Measurements from ENCODE around the gene SMYD3.
"Not testable (repeated sequence)": the region's sequence is repeated elsewhere in the genome, so short reads cannot be mapped to it uniquely, and the experiment has no call there.

SMYD3 gene

GRCh38 chr1:245942856-245943255 is 564.2 kb downstream of the SMYD3 start:
- Histone ChIP-seq H3K4me2 (ENCODE audit: low read depth, low read length, poor library complexity, severe bottlenecking) (no peak overlapping the region), H3K79me2 (ENCODE audit: insufficient read depth, low read length) (no peaks in the 10 kb centered on the region), H3K36me3 (ENCODE audit: insufficient read depth, low read length) (no peaks in the 10 kb centered on the region), H3F3A (ENCODE audit: low read depth) (no peaks in the 10 kb centered on the region), H3K4me1 (ENCODE audit: insufficient read depth, low read length, poor library complexity, severe bottlenecking) (peaks cover 7% of the 10 kb centered on the region), H3K4me3 (ENCODE audit: low read length, poor library complexity, severe bottlenecking) (no peak overlapping the region), H3K9ac (ENCODE audit: low read depth, low read length, poor library complexity, severe bottlenecking) (no peak overlapping the region), H2AFZ (ENCODE audit: low read length) (no peak overlapping the region), H3K9me2 (replicated peaks; ENCODE audit: low read depth, low read length) (no peaks in the 10 kb centered on the region), H3K27me3 (ENCODE audit: insufficient read depth, low read length, poor library complexity, severe bottlenecking) (no peaks in the 10 kb centered on the region), H3K9me3 (ENCODE audit: insufficient read depth, low read depth, low read length) (0 out of 2 replicates have a peak, but pooled peaks cover 3% of the 10 kb centered on the region), H4K20me1 (ENCODE audit: insufficient read depth, low read length, poor library complexity, severe bottlenecking) (no peaks in the 10 kb centered on the region)
- TF ChIP-seq CTCF (conservative IDR thresholded peaks at IDR 0.05; ENCODE audit: low read length) = no peak
- no peak for TF ChIP-seq EZH2phosphoT487 (IDR thresholded peaks at IDR 0.05; ENCODE audit: borderline replicate concordance)

- not testable (repeated sequence) for H3K4me2 ChIP-seq (ENCODE audit: low read depth, low read length, poor library complexity, severe bottlenecking); H3K9ac ChIP-seq (ENCODE audit: low read depth, low read length, poor library complexity, severe bottlenecking); H3K9me3 ChIP-seq (ENCODE audit: insufficient read depth, low read depth, low read length); H3K27me3 ChIP-seq (ENCODE audit: insufficient read depth, low read length, poor library complexity, severe bottlenecking); H3K4me1 ChIP-seq (ENCODE audit: insufficient read depth, low read length, poor library complexity, severe bottlenecking); H4K20me1 ChIP-seq (ENCODE audit: insufficient read depth, low read length, poor library complexity, severe bottlenecking); H3K79me2 ChIP-seq (ENCODE audit: insufficient read depth, low read length); H2AFZ ChIP-seq (ENCODE audit: low read length); H3F3A ChIP-seq (ENCODE audit: low read depth); H3K9me2 ChIP-seq (replicated peaks; ENCODE audit: low read depth, low read length); H3K4me3 ChIP-seq (ENCODE audit: low read length, poor library complexity, severe bottlenecking); H3K36me3 ChIP-seq (ENCODE audit: insufficient read depth, low read length)
Observed at GRCh38 chr1:245941771-245942170, 565.3 kb downstream of the SMYD3 start.

- Histone ChIP-seq H3K27me3 (ENCODE audit: insufficient read depth, low read length, poor library complexity, severe bottlenecking) (no peaks in the 10 kb centered on the region), H4K20me1 (ENCODE audit: insufficient read depth, low read length, poor library complexity, severe bottlenecking) (no peaks in the 10 kb centered on the region), H3K9ac (ENCODE audit: low read depth, low read length, poor library complexity, severe bottlenecking) (no peak overlapping the region), H3K4me1 (ENCODE audit: insufficient read depth, low read length, poor library complexity, severe bottlenecking) (peaks cover 7% of the 10 kb centered on the region), H3K4me3 (ENCODE audit: low read length, poor library complexity, severe bottlenecking) (no peak overlapping the region), H3K9me3 (ENCODE audit: insufficient read depth, low read depth, low read length) (0 out of 2 replicates have a peak, but pooled peaks cover 3% of the 10 kb centered on the region), H3K79me2 (ENCODE audit: insufficient read depth, low read length) (no peaks in the 10 kb centered on the region), H3K9me2 (replicated peaks; ENCODE audit: low read depth, low read length) (no peaks in the 10 kb centered on the region), H3K36me3 (ENCODE audit: insufficient read depth, low read length) (no peaks in the 10 kb centered on the region), H2AFZ (ENCODE audit: low read length) (no peak overlapping the region), H3F3A (ENCODE audit: low read depth) (no peaks in the 10 kb centered on the region), H3K4me2 (ENCODE audit: low read depth, low read length, poor library complexity, severe bottlenecking) (no peak overlapping the region)
- no peak for TF ChIP-seq EZH2phosphoT487 (IDR thresholded peaks at IDR 0.05; ENCODE audit: borderline replicate concordance)
- TF ChIP-seq CTCF (conservative IDR thresholded peaks at IDR 0.05; ENCODE audit: low read length) = no peak
Observed at GRCh38 chr1:245939756-245940345, 567.2 kb downstream of the SMYD3 start.

GRCh38 chr1:245938046-245938435 is 569.0 kb downstream of the SMYD3 start:
- Histone ChIP-seq H2AFZ (ENCODE audit: low read length) (no peak overlapping the region), H3K9me2 (replicated peaks; ENCODE audit: low read depth, low read length) (no peaks in the 10 kb centered on the region), H3K27me3 (ENCODE audit: insufficient read depth, low read length, poor library complexity, severe bottlenecking) (no peaks in the 10 kb centered on the region), H3K36me3 (ENCODE audit: insufficient read depth, low read length) (no peaks in the 10 kb centered on the region), H3K9me3 (ENCODE audit: insufficient read depth, low read depth, low read length) (no peaks in the 10 kb centered on the region), H3K79me2 (ENCODE audit: insufficient read depth, low read length) (no peaks in the 10 kb centered on the region), H3K4me1 (ENCODE audit: insufficient read depth, low read length, poor library complexity, severe bottlenecking) (peaks cover 7% of the 10 kb centered on the region), H3F3A (ENCODE audit: low read depth) (no peaks in the 10 kb centered on the region), H3K9ac (ENCODE audit: low read depth, low read length, poor library complexity, severe bottlenecking) (no peak overlapping the region), H3K4me2 (ENCODE audit: low read depth, low read length, poor library complexity, severe bottlenecking) (no peak overlapping the region), H4K20me1 (ENCODE audit: insufficient read depth, low read length, poor library complexity, severe bottlenecking) (no peaks in the 10 kb centered on the region), H3K4me3 (ENCODE audit: low read length, poor library complexity, severe bottlenecking) (no peak overlapping the region)
- TF ChIP-seq EZH2phosphoT487 (IDR thresholded peaks at IDR 0.05; ENCODE audit: borderline replicate concordance) (no peak), CTCF (conservative IDR thresholded peaks at IDR 0.05; ENCODE audit: low read length) (no peak)

All from Loucy (cell line).